ENCODE results near the gene TAF6.
"Not testable (repeated sequence)": the region's sequence is repeated elsewhere in the genome, so short reads cannot be mapped to it uniquely, and the experiment has no call there.

TAF6 gene

GRCh38 chr7:100152404-100152803, 33.2 kb upstream of the TAF6 start:
- DNase-seq (ENCODE audit: low read depth): no peak

GRCh38 chr7:100148559-100149328, 29.6 kb upstream of the TAF6 start, which contains the start of gene LAMTOR4:
LAMTOR4 (plus strand) TSS chr7:100148918; CDS start chr7:100148973, 55 bp downstream.
- DNase-seq (ENCODE audit: low read depth): peak; percentile 97

- no peak for DNase-seq (ENCODE audit: low read depth)
These were observed 29.0 kb upstream of the TAF6 start for GRCh38 chr7:100148225-100148558.

GRCh38 chr7:100147278-100147677, 28.1 kb upstream of the TAF6 start:
- DNase-seq (ENCODE audit: low read depth): no peak

DNA sequence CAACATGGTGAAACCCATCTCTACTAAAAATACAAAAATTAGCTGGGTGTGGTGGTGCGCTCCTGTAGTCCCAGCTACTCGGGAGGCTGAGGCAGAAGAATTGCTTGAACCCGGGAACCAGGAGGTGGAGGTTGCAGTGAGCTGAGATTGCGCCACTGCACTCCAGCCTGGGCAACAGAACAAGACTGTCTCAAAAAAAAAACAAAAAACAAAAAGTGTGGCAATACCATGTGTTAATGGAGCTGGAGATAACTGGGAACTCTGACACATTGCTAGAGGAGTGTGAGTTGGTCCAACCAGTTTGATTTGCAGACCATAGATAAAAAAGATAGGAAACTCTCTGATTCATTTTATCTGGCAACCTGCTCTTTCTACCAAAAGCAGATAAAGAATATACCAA, 27.2 kb upstream of the TAF6 start:
- not testable (repeated sequence) for DNase-seq (ENCODE audit: low read depth)

DNA sequence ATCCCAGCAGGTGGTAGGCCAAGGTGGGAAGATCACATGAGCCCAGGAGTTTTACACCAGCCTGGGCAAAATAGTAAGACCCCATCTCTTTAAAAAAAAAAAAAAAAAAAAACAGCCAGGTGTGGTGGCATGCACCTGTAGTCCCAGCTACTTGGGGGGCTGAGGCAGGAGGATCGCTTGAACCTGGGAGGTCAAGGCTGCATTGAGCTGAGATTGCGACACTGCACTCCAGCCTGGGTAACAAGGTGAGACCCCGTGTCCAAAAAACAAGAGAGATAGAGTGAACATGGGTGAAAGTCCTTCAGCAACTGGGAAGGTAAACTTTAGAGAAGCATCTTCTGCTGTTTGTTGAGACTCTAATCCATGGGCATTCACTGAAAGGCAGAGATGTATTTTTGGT, 23.3 kb upstream of the TAF6 start:
- no peak for DNase-seq (ENCODE audit: low read depth)

DNA sequence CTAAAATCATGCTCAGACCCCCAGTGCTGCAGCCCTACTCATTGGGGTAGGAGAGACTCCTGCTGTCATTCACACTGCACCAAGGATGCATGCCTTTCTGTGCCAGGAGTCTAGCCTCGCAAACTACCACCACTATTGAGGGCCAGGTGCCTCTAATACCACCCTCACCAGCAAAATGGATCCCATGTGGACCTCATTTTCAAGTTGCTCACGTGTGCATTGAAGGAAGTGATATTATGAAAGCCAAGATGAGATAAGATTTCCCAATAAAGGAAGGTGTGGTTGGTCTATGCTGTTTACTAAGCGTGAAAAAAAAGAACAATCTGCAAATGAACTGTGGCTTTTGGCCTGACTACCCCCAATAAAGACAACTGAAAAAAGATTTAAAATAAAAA, 22.4 kb upstream of the TAF6 start:
- DNase-seq (ENCODE audit: low read depth): no peak

GRCh38 chr7:100137851-100138760, 18.9 kb upstream of the TAF6 start:
- DNase-seq (ENCODE audit: low read depth): no peak

- peak; percentile 31 for DNase-seq (ENCODE audit: low read depth)
These were observed 13.6 kb upstream of the TAF6 start for GRCh38 chr7:100132697-100133151.

DNA sequence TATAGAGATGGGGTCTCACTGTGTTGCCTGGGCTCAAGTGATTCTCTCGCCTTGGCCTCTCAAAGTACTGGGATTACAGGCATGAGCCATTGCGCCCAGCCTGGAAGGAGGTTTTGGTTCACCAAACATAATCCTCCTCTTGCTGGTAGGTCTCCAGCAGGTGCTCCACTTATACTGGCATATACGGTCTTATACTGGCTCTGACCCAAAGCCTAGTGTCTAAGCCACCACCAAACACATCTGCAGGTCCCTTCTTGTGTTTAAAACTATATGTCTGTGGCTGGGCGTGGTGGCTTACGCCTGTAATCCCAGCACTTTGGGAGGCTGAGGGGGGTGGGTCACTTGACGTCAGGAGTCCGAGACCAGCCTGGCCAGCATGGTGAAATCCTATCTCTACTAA, 13.0 kb upstream of the TAF6 start:
- no peak for DNase-seq (ENCODE audit: low read depth)

DNA sequence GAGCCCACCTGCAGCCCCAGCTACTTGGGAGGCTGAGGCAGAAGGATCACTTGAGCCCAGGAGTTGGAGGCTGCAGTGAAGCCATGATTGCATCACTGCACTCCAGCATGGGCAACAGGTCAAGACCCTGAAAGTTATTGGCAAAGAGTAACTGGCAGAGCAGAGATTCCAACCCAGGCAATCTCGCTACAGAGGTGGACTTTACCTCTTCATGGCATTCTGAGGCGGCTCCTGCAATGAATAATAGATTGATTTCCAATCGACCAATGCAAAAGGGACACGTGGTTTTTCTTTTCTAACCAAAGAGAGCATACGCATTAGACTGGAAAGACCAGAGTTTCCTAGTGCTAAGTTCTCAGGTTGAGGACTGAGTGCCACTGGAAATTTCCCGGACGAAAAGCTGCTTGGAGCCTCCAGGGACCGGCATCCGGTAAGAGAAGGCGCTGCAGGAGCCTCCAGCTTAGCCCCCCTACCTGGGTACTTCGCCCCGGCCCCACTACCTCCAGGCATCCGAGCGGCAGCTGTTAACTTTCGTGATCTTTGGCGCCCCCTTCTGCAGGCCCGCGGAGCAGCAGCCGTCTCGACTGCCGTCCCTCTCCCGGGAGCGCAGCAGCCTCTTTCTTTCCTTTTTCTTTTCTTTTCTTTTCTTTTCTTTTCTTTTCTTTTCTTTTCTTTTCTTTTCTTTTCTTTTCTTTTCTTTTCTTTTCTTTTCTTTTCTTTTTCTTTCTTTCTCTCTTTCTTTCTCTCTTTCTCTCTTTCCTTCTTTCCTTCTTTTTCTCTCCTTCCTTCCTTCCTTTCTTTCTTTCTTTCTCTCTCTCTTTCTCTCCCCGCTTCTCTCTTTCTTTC, 11.7 kb upstream of the TAF6 start:
- DNase-seq (ENCODE audit: low read depth): peak; percentile 76

DNA sequence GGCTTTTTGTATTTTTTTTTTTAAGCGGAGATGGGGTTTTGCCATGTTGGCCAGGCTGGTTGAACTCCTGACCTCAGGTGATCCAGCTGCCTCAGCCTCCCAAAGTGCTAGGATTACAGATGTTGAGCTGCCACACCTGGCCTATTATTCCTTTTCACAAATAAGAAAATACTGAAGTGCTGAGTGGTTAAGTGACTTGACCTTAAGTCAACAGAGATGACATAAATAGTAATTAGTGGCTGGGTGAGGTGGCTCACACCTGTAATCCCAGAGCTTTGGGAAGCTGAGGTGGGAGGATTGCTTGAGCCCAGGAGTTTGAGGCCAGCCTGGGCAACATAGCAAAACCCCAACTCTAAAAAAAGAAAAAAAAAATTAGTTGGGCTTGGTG, 11.1 kb upstream of the TAF6 start:
- DNase-seq (ENCODE audit: low read depth): not testable (repeated sequence)

DNA sequence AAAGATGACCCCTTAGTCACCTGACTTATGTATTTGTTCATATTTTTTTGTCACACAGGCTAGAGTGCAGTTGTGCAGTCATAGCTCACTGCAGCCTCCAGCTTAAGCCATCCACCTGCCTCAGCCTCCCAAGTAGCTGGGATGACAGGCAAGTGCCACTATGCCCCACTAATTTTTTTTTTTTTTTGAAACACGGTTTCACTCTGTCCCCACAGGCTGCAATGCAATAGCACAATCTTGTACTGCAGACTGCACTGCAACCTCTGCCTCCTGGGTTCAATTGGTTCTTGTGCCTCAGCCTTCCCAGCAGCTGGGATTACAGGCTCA, 9.4 kb upstream of the TAF6 start:
- DNase-seq (ENCODE audit: low read depth): no peak

GRCh38 chr7:100127866-100128636, 8.9 kb upstream of the TAF6 start:
- DNase-seq (ENCODE audit: low read depth): no peak

DNA sequence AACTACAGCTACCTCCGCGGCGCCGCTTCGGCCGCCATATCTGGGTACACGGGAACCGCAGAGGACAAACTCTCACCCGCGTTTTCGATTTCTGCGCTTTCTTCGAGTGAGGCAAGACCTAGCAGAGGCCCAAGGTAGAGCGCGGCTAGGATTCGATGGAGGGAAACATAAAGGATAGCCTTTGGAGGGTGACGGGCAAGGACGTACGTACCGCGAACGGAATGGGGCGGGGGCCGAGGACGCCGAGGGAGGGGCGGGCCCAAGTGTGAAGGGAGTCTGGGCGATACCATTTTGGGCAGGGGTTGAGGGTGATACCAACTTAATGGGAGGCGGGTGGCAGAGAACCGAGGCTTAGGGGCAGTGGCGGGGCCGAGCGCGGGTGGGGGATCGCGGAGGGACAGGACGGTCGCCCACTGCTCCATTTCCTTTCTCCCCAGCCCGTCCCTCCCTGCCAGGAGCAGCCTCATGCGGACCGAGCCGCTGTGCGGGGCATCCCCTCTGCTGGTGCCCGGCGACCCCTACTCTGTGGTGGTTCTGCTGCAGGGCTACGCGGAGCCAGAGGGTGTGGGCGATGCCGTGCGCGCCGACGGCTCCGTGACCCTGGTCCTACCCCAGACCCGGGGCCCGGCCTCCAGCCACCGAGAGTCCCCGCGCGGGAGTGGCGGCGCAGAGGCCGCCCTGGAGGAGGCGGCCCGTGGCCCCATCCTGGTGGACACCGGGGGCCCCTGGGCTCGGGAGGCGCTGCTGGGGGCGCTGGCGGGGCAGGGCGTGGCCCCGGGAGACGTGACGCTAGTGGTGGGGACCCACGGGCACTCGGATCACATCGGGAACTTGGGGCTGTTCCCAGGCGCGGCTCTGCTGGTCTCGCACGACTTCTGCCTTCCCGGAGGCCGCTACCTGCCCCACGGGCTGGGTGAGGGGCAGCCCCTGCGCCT, 8.0 kb upstream of the TAF6 start, which contains the start of gene MBLAC1:
MBLAC1 (plus strand) TSS at position 37 of the 935 bp plus-strand sequence; CDS start at position 466, 429 bp downstream.
- peak; percentile 84 for DNase-seq (ENCODE audit: low read depth)

- DNase-seq (ENCODE audit: low read depth): no peak
These were observed 7.2 kb upstream of the TAF6 start for GRCh38 chr7:100126239-100126930.

DNA sequence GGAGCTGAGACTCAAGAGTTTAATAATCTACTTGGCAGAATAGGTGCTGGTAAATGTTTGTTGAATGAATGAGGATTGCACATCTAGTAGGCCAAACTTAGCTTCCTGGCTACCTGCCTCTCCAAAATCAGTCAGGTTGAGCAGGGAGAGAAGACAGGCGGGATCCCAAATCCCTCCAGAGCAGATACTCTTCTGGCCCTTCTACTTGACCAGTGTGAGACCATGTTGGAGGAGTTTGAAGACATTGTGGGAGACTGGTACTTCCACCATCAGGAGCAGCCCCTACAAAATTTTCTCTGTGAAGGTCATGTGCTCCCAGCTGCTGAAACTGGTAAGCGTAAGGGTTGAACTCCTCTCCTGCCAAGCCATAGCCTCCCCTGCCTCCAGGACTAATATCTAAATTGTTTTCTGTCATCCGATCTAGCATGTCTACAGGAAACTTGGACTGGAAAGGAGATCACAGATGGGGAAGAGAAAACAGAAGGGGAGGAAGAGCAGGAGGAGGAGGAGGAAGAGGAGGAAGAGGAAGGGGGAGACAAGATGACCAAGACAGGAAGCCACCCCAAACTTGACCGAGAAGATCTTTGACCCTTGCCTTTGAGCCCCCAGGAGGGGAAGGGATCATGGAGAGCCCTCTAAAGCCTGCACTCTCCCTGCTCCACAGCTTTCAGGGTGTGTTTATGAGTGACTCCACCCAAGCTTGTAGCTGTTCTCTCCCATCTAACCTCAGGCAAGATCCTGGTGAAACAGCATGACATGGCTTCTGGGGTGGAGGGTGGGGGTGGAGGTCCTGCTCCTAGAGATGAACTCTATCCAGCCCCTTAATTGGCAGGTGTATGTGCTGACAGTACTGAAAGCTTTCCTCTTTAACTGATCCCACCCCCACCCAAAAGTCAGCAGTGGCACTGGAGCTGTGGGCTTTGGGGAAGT, 5.4 kb upstream of the TAF6 start:
- DNase-seq (ENCODE audit: low read depth): no peak

- DNase-seq (ENCODE audit: low read depth): no peak
These were observed 3.4 kb upstream of the TAF6 start for GRCh38 chr7:100122568-100122967.

GRCh38 chr7:100122067-100122466, 2.9 kb upstream of the TAF6 start:
- DNase-seq (ENCODE audit: low read depth): no peak
